WI38 (cell line): ENCODE data around the gene GRID1.

Experiments
- H3K4me3 ChIP-seq: 2 replicates; pipeline ENCODE4 v1.5.1; 2011; ENCODE audit warnings: low read depth, mild to moderate bottlenecking, control low read depth, low read length
- TF ChIP-seq, protein P1 (sequence below): IDR thresholded peaks from 2 replicates; pipeline ENCODE4 v1.5.1; 2012; ENCODE audit warnings: low read depth, mild to moderate bottlenecking, control low read depth, low read length

Gene GRID1

DNA sequence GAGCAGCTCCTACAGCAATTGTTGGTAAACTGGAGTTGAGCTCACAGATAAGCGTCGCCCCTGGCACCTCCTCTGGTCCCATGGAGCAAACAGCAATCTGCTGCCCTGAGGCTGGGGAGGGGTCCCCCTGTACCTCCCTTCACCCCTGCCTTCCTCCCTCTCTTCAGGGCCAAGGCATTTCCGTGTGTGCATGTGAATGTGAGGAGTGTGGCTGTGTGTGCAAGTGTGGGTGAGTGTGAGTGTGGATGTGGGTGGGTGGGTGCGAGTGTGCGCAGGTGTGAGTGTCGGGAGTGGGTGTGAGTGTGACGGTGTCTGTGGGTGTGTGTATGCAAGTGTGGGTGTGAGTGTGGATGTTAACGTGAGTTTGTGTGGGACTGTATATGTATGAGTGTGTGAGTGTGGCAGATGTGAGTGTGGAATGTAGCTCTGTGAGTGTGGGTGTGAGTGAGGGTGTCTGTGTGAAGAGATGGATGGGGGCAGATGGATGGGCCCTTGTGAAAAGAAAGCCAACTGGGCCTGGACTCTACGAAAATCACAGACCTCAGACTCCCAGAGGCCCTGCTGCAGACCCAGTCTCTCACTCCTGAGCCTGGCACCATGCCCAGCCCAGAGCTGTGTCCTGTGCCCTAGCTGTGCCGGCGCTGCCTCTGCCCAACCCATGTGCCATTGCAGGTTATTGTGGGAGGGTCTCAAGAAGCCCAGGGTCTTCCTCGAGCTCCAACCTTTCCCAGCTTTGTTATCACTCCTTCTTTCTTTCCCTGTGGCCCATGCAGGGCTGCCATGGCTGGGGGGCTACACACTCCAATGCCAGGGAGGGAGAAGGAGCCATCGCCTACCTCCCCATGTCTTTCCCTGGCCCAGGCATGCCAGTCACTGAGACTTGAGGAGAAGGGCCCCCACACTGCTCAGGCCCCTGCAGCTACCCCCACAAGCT lies 73.9 kb downstream of the GRID1 start:
- no peak overlapping the region for H3K4me3 ChIP-seq
- TF ChIP-seq, protein P1, sequence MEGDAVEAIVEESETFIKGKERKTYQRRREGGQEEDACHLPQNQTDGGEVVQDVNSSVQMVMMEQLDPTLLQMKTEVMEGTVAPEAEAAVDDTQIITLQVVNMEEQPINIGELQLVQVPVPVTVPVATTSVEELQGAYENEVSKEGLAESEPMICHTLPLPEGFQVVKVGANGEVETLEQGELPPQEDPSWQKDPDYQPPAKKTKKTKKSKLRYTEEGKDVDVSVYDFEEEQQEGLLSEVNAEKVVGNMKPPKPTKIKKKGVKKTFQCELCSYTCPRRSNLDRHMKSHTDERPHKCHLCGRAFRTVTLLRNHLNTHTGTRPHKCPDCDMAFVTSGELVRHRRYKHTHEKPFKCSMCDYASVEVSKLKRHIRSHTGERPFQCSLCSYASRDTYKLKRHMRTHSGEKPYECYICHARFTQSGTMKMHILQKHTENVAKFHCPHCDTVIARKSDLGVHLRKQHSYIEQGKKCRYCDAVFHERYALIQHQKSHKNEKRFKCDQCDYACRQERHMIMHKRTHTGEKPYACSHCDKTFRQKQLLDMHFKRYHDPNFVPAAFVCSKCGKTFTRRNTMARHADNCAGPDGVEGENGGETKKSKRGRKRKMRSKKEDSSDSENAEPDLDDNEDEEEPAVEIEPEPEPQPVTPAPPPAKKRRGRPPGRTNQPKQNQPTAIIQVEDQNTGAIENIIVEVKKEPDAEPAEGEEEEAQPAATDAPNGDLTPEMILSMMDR: no peak

DNA sequence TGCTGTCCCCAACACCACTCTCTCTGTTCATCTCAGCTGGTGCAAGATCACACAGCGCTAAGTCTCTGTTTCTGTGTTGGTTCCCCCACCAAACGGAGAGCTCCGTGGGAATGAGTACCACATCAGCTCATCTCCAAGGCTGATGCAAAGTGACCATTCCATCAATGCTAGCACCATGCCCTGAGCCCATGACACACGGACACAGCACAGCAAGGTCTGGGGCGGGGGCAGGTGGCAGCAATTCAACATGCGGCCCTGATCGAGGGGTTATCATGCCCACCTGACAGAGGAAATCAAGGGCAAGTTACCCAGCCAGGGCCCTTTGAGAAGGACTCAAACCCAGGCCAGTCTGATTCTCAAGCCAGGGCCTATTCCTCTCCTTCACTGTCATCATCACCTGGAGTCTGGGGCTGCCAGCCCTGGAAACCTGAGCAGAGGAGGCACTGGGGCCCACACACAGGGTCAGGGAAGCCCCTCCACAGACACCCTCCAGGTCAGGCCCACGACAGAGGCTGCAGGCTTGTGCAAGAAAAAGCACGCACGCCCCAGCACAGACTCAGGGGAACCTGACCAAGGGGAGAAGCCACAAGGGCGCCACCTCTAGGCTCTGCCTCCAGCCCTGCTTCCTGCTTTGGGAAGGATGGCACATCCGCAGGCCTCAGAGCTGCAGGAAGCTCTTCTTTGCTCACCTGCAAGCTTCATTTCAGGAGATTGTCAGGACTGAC lies 74.8 kb downstream of the GRID1 start:
- TF ChIP-seq, protein P1: no peak
- no peak overlapping the region for H3K4me3 ChIP-seq

DNA sequence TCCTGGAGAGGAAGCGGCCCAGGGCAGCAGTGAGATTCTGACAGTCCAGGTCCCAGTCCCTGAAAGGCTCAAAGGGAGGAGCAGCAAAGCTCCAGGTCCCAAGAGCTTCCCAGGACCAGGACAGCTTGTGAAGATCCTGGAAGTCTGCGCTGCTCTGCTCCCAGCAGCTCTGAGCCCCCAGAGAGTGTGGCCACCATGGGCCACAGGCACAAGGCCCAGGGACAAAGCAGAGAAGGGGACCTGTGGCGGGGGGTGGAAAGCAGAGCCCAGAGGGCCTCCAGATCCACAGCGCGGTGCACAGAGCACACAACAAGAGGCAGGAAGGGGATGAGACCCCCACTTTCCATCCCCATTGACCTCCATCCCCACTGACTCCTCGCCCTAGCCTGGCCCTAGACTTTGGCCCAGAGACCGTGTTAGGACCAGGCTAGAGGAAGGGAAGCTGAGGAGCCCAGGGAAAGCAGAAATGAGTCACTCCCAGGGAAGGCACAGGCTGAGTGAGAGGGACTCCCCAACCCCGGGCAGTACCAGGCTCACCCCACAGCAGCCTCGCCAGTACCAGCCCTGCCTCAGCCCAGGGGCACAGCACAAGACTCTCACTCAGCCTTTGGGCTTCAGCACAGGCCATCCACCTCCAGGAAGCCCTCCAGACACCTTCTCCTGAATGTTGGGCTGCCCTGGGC lies 75.5 kb downstream of the GRID1 start:
- TF ChIP-seq, protein P1: no peak
- H3K4me3 ChIP-seq: no peak overlapping the region

DNA sequence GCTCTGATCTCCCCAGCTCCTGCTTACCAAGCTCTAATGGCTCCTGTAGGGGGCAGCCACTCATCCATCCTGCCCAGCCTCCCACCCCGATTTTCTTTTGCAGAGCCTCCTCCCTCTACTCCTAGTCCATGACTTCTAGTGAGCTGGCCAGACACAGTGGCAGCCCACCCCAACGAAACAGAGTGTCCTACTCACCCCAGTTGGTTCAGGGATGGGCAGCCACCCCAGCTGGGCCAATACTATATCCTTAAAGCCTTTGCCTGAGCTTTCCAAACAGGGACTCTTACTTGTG lies 77.1 kb downstream of the GRID1 start:
- H3K4me3 ChIP-seq: no peak overlapping the region
- TF ChIP-seq, protein P1: no peak

DNA sequence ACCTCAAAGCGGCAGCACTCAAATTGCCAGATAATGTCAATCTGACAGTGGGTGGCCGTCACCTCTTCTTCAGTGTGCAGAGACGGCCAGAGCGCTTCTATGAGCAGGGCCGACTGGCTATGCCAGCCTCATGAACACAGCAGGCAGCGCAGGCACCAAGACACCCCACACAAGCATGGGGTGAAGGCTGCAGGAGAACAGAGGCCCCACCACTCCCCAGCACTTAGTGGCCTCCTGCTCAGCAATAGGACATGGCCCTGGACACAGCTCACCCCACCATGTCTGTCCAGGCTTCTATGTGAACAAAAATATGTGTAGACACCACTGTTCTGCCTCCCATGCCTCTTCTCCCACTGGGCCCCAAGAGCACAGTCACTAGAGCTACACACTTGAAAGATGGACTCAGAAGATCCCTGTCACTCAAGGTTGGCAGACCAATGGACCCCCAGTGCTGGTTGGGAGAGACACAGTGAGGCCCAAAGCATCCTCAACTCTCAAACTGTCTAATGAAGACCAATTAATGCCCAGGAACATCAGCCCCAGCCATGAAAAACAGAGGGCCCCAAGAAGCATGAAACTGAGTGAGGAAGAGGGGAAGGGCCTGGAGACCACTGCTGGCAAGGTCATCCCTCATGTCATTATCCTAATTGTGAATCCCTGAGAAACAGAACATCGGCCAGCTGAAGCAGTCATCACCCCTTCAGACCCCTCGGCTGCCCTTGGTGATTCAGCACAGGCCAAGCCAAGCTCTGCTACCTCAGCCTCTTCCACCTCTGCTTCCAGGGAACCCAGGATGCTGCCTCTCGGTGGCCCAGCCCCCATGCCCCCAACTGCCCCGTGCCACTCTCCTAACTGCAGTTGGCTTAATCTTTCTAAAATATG lies 77.7 kb downstream of the GRID1 start:
- H3K4me3 ChIP-seq: no peak overlapping the region
- TF ChIP-seq, protein P1: no peak

DNA sequence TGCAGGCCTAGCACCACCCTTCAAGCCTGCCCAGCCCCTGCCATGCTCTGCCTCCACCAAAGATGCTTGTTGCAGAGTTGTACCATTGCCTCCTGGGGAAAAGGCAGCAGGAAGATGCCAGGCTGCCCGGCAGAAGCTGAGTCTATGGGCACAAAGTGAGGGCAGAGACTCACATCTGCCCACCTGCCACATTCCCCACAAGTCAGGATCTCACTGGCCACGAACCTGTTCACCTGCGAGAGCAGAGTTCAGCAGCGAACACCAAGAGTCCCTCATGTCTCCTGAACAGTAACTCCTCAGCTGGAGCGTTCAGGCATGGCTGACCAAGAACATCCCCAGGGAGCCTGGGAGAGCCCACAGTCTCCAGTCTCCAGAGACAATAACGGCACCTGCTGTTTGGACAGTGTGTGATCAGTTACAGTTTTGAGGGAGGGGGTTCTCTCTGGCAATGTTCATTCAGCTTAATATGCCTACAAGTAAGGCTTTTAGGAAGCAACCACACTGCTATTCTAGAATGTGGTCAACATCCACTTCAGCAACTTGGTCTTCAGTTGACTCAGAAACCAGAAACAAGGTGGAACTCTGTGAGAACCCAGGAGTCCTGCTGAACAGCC lies 78.5 kb downstream of the GRID1 start:
- no peak overlapping the region for H3K4me3 ChIP-seq
- TF ChIP-seq, protein P1: no peak
